Measurements from ENCODE around the gene NUDT16L1.

DNA sequence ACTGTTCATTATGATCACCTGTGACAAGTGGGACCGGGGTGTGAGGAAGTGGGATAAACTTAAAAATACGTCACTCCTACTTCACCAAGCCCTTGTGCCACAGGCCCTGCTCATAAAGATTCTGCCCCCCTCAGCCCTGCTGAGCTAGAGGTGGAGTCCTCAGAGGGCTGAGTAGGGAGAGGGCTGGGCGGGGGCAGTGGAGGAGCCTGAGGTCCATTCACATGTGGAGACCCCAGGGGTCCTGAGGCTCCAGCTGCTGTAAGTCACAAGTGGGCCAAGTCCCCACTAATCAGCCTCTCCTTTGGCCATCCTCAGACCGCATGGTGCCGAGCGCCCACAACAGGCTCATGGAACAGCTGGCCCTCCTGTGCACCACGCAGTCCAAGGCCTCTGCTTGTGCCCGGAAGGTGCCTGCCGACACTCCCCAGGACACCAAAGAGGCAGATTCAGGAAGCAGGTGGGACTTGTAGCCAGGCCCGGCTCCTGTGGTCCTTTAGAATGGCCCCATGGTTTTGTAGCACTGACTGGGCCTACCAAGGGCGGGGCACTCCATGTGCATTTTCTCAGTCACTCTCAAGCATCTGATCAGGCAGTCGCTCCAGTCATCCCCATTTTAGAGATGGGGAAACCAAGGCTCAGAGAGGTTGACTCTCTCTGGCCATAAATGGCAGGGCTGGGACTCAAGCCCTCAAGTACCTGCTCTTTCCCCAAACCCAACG lies 51.4 kb downstream of the NUDT16L1 start:
- TF ChIP-seq, protein P1, sequence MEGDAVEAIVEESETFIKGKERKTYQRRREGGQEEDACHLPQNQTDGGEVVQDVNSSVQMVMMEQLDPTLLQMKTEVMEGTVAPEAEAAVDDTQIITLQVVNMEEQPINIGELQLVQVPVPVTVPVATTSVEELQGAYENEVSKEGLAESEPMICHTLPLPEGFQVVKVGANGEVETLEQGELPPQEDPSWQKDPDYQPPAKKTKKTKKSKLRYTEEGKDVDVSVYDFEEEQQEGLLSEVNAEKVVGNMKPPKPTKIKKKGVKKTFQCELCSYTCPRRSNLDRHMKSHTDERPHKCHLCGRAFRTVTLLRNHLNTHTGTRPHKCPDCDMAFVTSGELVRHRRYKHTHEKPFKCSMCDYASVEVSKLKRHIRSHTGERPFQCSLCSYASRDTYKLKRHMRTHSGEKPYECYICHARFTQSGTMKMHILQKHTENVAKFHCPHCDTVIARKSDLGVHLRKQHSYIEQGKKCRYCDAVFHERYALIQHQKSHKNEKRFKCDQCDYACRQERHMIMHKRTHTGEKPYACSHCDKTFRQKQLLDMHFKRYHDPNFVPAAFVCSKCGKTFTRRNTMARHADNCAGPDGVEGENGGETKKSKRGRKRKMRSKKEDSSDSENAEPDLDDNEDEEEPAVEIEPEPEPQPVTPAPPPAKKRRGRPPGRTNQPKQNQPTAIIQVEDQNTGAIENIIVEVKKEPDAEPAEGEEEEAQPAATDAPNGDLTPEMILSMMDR (IDR thresholded peaks at IDR 0.05): no peak
- no peak for TF ChIP-seq POLR2AphosphoS5 (IDR thresholded peaks at IDR 0.05)
